Calu3 (cell line): ENCODE data around the gene TNNI2. TPM values are rescaled to one million over a fixed set of nuclear protein-coding genes. Genes with fewer than 3 reads are reported as not detected.
A peak's percentile ranks its signal among the peaks of the same experiment; 100 is the strongest.
"Not testable (repeated sequence)": the region's sequence is repeated elsewhere in the genome, so short reads cannot be mapped to it uniquely, and the experiment has no call there.

Experiments
- BruUV-seq: library from RNA; stranded (reverse); fragments of 400-500 nt; replicated peaks from 2 replicates; lab custom pipeline; 2021; lab: Mats Ljungman, UMichigan
- CTCF ChIA-PET: fragments of 300-600 bp; sonication (Branson Sonifier 250); formaldehyde crosslinking; loops from one replicate; lab custom pipeline; 2022; ENCODE audit warnings: antibody characterized with exemption; lab: Charles Lee
- DNase-seq: peaks from one replicate; pipeline ENCODE4 v3.0.0; 2022
- H3K27ac Mint-ChIP-seq: one replicate; pipeline ENCODE4 v1.8.0; 2022; ENCODE audit warnings: mixed read lengths; ENCODE audit not compliant: unreplicated experiment
- H3K27me3 Mint-ChIP-seq: one replicate; pipeline ENCODE4 v1.8.0; 2022; ENCODE audit warnings: mixed read lengths; ENCODE audit not compliant: unreplicated experiment
- H3K36me3 Mint-ChIP-seq: one replicate; pipeline ENCODE4 v1.8.0; 2022; ENCODE audit warnings: mild to moderate bottlenecking, moderate library complexity, mixed read lengths; ENCODE audit not compliant: insufficient read depth, unreplicated experiment
- H3K4me1 Mint-ChIP-seq: one replicate; pipeline ENCODE4 v1.8.0; 2022; ENCODE audit warnings: mild to moderate bottlenecking, low read depth, mixed read lengths; ENCODE audit not compliant: unreplicated experiment
- H3K4me3 Mint-ChIP-seq: one replicate; pipeline ENCODE4 v1.8.0; 2022; ENCODE audit warnings: mild to moderate bottlenecking, low read depth, moderate library complexity, mixed read lengths; ENCODE audit not compliant: unreplicated experiment
- H3K9me3 Mint-ChIP-seq: one replicate; pipeline ENCODE4 v1.8.0; 2022; ENCODE audit warnings: low read depth, mixed read lengths; ENCODE audit not compliant: unreplicated experiment
- CTCF ChIP-seq: fragments of 200-600 bp; IDR thresholded peaks from one replicate; pipeline ENCODE4 v1.8.0; 2022; ENCODE audit warnings: antibody characterized with exemption; ENCODE audit not compliant: unreplicated experiment
- intact Hi-C: fragments of 100-400 bp; cut with micrococcal nuclease; formaldehyde crosslinking; loops from one replicate; pipeline ENCODE4 v1.10.0; 2022; ENCODE audit not compliant: unreplicated experiment
- total RNA-seq: library from RNA; stranded (reverse); gene quantifications from 2 replicates; pipeline ENCODE4 v1.2.3, GENCODE V29; 2022

TNNI2 gene
- total RNA-seq, 1 experiment from 2014 or later: 1.3 TPM

- CTCF ChIA-PET: interaction anchor here (1.3 kb wide), 1 partner anchor 181 kb away, joined by 3 read pairs; no protein-coding TSS in a partner anchor
- BruUV-seq: no TSS peak
- H3K4me3 Mint-ChIP-seq: no peak overlapping the region
- TF ChIP-seq CTCF: no peak
- peaks cover 38% of the 10 kb centered on the region for H3K27me3 Mint-ChIP-seq
- no peaks in the 10 kb centered on the region for H3K9me3 Mint-ChIP-seq
- H3K36me3 Mint-ChIP-seq: peaks cover 11% of the 10 kb centered on the region
- no peaks in the 10 kb centered on the region for H3K4me1 Mint-ChIP-seq
- no peak overlapping the region for H3K27ac Mint-ChIP-seq
- DNase-seq: no peak
- intact Hi-C loops: no loop called here
Observed at GRCh38 chr11:1875093-1875850, 36.5 kb downstream of the TNNI2 start.

- not testable (repeated sequence) for DNase-seq, H3K27ac Mint-ChIP-seq
Observed at GRCh38 chr11:1875851-1876301, 37.1 kb downstream of the TNNI2 start.

DNA sequence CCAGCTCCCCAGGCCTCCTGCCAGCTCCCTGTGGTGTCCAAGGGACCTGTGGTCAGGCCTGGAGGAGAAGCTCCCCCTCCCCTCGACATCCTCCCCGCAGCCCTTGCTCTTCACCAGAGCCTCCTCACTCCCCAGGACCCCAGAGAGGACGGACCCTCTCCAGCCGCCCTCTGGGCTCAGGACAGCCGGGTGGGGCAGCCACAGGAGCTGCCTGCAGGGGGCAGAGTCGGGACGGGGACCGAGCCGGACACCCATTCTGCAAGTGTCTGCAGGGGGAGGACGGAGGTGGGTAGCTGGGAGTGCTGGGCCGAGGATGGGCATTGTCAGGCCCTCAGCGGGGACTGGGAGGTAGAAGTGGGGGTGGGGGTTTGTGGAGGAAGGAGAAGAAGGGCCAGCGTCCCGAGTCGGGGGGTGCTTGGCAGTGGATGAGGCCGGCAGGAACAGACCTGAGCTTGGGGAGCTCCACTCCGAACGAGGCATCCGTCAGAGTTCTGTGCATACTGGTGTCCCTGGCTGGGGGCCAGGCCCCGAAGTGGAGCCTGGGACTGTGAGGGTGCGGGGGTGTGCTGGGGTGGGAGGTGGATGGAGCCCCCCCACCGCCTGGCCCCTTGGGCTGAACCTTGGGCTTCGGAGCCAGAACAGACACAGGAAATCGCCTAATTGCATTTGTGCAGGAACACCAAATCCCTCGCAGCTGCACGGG is 37.7 kb downstream of the TNNI2 start:
- no peaks in the 10 kb centered on the region for H3K9me3 Mint-ChIP-seq
- BruUV-seq: no TSS peak
- no peak overlapping the region for H3K4me3 Mint-ChIP-seq
- DNase-seq: peak; percentile 72
- H3K36me3 Mint-ChIP-seq: peaks cover 11% of the 10 kb centered on the region
- TF ChIP-seq CTCF: peak; percentile 56
- intact Hi-C loops: no loop called here
- H3K27me3 Mint-ChIP-seq: peaks cover 26% of the 10 kb centered on the region
- H3K4me1 Mint-ChIP-seq: no peaks in the 10 kb centered on the region
- CTCF ChIA-PET: interaction anchor here (0.6 to 1.3 kb wide), 5 partner anchors 41 to 275 kb away, joined by 3 to 5 read pairs (median 3); no protein-coding TSS in a partner anchor
- H3K27ac Mint-ChIP-seq: no peak overlapping the region

More at GRCh38 chr11:1875851-1876301, 37.1 kb downstream of the TNNI2 start:
- intact Hi-C loops, H3K4me1 Mint-ChIP-seq, BruUV-seq, H3K4me3 Mint-ChIP-seq, H3K9me3 Mint-ChIP-seq: not testable (repeated sequence)
- CTCF ChIA-PET: interaction anchor here (0.8 to 1.3 kb wide), 3 partner anchors 42 to 276 kb away, joined by 3 to 5 read pairs (median 3); no protein-coding TSS in a partner anchor
- Mint-ChIP-seq H3K27me3 (peaks cover 32% of the 10 kb centered on the region), H3K36me3 (peaks cover 11% of the 10 kb centered on the region)

DNA sequence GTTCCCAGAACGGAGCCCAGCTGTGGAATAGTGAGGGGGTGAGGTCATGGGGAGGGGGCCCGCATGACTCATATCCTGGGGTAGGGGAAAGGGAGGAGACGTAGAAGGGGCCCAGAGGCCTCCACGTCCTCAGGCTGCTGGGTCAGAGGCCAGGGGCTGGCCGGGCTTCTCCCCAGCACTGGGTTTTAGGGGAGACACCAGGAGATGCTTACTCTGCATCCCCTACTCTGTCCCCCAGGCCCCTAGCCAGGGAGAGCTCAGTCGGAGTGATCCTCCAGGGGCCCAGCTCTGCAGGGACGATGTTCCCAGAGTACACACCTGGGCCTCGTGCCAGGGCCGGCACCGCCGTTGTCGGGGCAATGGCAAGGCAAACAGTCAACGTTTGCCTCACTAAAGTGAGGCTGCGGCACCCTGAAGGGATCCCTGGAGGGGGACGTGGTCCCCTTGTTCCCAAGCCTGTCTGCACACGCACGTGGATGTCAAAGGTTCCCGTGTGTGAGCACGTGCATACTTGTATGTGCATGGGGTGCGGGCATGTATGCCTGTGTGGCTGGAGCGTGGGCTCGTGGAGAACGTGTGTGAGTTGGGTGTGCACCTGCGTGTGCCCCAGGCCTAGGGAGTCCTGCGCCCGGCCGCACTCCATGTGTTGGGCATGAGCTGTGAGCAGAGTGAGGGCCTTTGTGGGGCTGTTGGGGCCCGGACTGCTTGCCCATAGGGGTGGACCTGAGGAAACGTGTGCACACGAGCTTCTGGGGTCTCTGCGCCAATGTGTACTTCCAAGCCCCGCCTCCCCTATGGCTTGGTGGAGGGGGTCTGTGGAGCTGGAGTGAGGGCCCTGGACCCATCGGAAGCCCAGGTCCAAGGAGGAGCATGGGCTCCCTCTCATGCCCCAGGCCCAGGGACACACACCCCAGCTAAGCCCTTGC is 38.7 kb downstream of the TNNI2 start:
- CTCF ChIA-PET: interaction anchor here (0.6 to 1.0 kb wide), 2 partner anchors 113 to 123 kb away, joined by 3 to 5 read pairs; no protein-coding TSS in a partner anchor
- no peak for TF ChIP-seq CTCF
- Mint-ChIP-seq H3K4me3 (no peak overlapping the region), H3K27ac (no peak overlapping the region), H3K27me3 (peaks cover 16% of the 10 kb centered on the region), H3K36me3 (peaks cover 11% of the 10 kb centered on the region), H3K9me3 (no peaks in the 10 kb centered on the region), H3K4me1 (no peaks in the 10 kb centered on the region)
- BruUV-seq: no TSS peak
- intact Hi-C loops: no loop called here
- peak; percentile 30 for DNase-seq
